ENCODE data around the gene SYK.

Gene SYK

DNA sequence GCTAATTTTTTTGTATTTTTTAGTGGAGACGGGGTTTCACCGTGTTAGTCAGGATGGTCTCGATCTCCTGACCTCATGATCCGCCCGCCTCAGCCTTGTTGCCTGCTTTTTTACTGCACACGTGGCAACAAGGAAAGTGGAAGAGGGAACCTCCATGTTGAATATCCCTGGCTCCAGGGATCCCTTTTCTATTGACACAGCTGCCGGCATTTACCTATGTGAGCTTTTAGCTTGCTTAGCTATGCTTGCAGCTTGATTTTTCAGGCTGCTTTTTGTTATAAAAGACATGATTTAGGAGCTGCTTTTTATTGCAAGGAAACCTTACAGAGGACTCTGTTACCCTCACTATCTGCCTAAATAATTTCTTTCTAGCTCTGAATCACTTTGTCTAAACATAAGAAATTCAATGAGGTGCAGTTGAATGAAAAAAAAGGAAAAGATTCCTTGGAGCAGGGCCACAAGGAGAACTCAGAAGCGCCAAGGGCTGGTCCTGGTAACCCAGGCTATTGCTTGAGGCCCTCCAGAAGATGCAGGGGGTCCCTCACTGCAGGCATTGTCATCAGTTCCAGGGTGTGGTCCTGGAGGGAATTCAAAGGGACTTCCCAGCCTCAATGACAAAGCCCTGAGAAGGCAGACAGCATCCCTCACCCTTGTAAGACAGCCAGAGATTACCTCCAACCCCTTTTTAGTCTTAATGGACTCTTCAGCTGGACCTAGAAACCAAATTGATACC is 89.9 kb downstream of the SYK start:
- Histone ChIP-seq H3K4me2 (ENCODE audit: insufficient read depth, low read length) (no peak overlapping the region), H3K36me3 (ENCODE audit: insufficient read depth, low read length) (no peaks in the 10 kb centered on the region), H4K20me1 (ENCODE audit: insufficient read depth, low read length) (no peaks in the 10 kb centered on the region), H3K4me1 (ENCODE audit: insufficient read depth, low read length) (no peaks in the 10 kb centered on the region), H3K79me2 (ENCODE audit: insufficient read depth, low read length) (no peaks in the 10 kb centered on the region), H3K27ac (ENCODE audit: low read length) (no peak overlapping the region), H3K27me3 (ENCODE audit: insufficient read depth, low read length, poor library complexity) (peaks cover 5% of the 10 kb centered on the region), H3K9ac (ENCODE audit: low read depth, low read length) (no peak overlapping the region), H3K9me3 (ENCODE audit: insufficient read depth, low read length, severe bottlenecking) (no peaks in the 10 kb centered on the region), H2AFZ (ENCODE audit: low read depth, low read length) (no peak overlapping the region), H3K4me3 (ENCODE audit: low read depth in 1 of 2, low read length in 2 of 2) (no peak overlapping the region)
- DNase-seq (no peak), ATAC-seq (ENCODE audit: insufficient read depth, low read depth) (no peak)
- TF ChIP-seq EZH2 (IDR thresholded peaks at IDR 0.05; ENCODE audit: borderline replicate concordance, low read depth, low read length, severe bottlenecking): no peak
- TF ChIP-seq, protein P1, sequence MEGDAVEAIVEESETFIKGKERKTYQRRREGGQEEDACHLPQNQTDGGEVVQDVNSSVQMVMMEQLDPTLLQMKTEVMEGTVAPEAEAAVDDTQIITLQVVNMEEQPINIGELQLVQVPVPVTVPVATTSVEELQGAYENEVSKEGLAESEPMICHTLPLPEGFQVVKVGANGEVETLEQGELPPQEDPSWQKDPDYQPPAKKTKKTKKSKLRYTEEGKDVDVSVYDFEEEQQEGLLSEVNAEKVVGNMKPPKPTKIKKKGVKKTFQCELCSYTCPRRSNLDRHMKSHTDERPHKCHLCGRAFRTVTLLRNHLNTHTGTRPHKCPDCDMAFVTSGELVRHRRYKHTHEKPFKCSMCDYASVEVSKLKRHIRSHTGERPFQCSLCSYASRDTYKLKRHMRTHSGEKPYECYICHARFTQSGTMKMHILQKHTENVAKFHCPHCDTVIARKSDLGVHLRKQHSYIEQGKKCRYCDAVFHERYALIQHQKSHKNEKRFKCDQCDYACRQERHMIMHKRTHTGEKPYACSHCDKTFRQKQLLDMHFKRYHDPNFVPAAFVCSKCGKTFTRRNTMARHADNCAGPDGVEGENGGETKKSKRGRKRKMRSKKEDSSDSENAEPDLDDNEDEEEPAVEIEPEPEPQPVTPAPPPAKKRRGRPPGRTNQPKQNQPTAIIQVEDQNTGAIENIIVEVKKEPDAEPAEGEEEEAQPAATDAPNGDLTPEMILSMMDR (IDR thresholded peaks at IDR 0.05; ENCODE audit: borderline replicate concordance, extremely low read depth, low read length, poor library complexity, severe bottlenecking): no peak

DNA sequence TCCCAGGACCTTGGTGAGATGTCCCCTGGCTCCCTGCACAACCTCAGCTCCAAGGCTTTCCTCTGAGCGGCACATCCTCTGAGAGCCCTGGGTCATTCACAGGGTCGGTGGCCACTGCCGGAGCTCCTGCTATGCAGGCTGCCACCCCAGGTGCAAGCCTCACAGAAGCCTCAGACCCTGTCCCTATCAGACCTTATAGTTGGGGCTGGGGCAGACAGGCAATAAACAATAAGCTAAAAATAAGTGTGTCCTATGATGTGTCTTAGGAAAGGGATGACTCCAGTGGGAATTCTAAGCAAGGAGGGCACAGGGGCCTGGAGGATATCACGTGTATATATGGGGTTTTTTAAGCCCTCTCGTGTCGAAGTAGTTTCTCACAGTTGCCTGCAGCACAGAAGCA is 91.3 kb downstream of the SYK start:
- Histone ChIP-seq H4K20me1 (ENCODE audit: insufficient read depth, low read length) (no peaks in the 10 kb centered on the region), H3K27ac (ENCODE audit: low read length) (no peak overlapping the region), H2AFZ (ENCODE audit: low read depth, low read length) (no peak overlapping the region), H3K4me1 (ENCODE audit: insufficient read depth, low read length) (no peaks in the 10 kb centered on the region), H3K79me2 (ENCODE audit: insufficient read depth, low read length) (no peaks in the 10 kb centered on the region), H3K9ac (ENCODE audit: low read depth, low read length) (no peak overlapping the region), H3K27me3 (ENCODE audit: insufficient read depth, low read length, poor library complexity) (peaks cover 5% of the 10 kb centered on the region), H3K4me2 (ENCODE audit: insufficient read depth, low read length) (no peak overlapping the region), H3K9me3 (ENCODE audit: insufficient read depth, low read length, severe bottlenecking) (no peaks in the 10 kb centered on the region), H3K4me3 (ENCODE audit: low read depth in 1 of 2, low read length in 2 of 2) (no peak overlapping the region), H3K36me3 (ENCODE audit: insufficient read depth, low read length) (no peaks in the 10 kb centered on the region)
- DNase-seq (no peak), ATAC-seq (ENCODE audit: insufficient read depth, low read depth) (no peak)
- TF ChIP-seq EZH2 (IDR thresholded peaks at IDR 0.05; ENCODE audit: borderline replicate concordance, low read depth, low read length, severe bottlenecking): no peak
- TF ChIP-seq, protein P1 (IDR thresholded peaks at IDR 0.05; ENCODE audit: borderline replicate concordance, extremely low read depth, low read length, poor library complexity, severe bottlenecking): no peak

DNA sequence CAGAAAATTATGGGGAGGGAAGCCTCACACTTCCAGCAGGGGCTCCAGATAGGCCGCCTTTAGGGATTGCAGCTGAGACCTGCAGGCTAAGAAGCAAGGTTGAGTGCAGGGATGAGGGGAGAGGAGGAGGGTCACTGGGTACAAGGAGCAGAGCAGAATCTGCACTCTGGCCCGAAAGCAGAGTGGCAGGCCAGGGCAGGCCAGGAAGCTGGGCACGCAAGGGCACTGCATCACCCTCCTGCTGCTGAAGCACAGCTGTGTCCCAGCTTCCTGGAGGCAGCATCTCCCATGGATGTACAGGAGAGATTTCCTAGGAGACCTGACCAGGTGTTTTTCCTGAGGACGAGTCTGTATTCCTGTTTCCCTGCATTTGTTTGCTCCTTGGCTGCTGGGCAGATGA is 92.1 kb downstream of the SYK start:
- H3K4me2 ChIP-seq (ENCODE audit: insufficient read depth, low read length): no peak overlapping the region
- H3K36me3 ChIP-seq (ENCODE audit: insufficient read depth, low read length): no peaks in the 10 kb centered on the region
- no peaks in the 10 kb centered on the region for H3K9me3 ChIP-seq (ENCODE audit: insufficient read depth, low read length, severe bottlenecking)
- no peaks in the 10 kb centered on the region for H4K20me1 ChIP-seq (ENCODE audit: insufficient read depth, low read length)
- no peak overlapping the region for H3K9ac ChIP-seq (ENCODE audit: low read depth, low read length)
- DNase-seq: no peak
- TF ChIP-seq EZH2 (IDR thresholded peaks at IDR 0.05; ENCODE audit: borderline replicate concordance, low read depth, low read length, severe bottlenecking): no peak
- TF ChIP-seq, protein P1 (IDR thresholded peaks at IDR 0.05; ENCODE audit: borderline replicate concordance, extremely low read depth, low read length, poor library complexity, severe bottlenecking): no peak
- H3K79me2 ChIP-seq (ENCODE audit: insufficient read depth, low read length): no peaks in the 10 kb centered on the region
- H3K4me3 ChIP-seq (ENCODE audit: low read depth in 1 of 2, low read length in 2 of 2): no peak overlapping the region
- H3K27ac ChIP-seq (ENCODE audit: low read length): no peak overlapping the region
- ATAC-seq (ENCODE audit: insufficient read depth, low read depth): no peak
- peaks cover 5% of the 10 kb centered on the region for H3K27me3 ChIP-seq (ENCODE audit: insufficient read depth, low read length, poor library complexity)
- H2AFZ ChIP-seq (ENCODE audit: low read depth, low read length): no peak overlapping the region
- H3K4me1 ChIP-seq (ENCODE audit: insufficient read depth, low read length): no peaks in the 10 kb centered on the region

Data from DND-41 (cell line).